ENCODE results near the gene KIRREL3. TPM values are rescaled to one million over a fixed set of nuclear protein-coding genes. Genes with fewer than 3 reads are reported as not detected.
A peak's percentile ranks its signal among the peaks of the same experiment; 100 is the strongest.

KIRREL3 gene
- polyA plus RNA-seq, 3 donors: 2.1 to 2.6 (median 2.5) TPM

- no peak for DNase-seq (ENCODE audit: extremely low read depth in 1 of 11, low read depth in 9 of 11, low spot score in 4 of 11)
Measured at GRCh38 chr11:126547691-126548090, 452.9 kb downstream of the KIRREL3 start.

DNA sequence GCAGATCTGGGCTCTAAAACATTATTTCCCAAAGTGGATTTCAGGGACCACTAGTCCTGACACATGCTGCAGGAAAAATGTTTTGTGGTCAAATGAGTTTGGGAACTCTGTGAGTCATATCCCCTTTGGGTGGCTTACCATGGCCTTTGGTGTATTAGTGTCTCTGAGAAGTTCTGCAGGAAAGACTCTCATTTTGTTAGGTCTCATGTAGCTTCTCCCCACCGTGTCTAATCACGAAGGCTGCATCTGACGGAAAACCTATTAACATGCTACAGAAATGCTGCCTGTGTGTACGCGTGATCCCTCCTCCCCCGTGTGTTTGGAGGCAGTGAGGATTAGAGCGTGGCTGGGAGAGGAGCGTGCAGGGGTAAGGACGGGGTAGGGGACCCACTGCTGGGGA, 453.4 kb downstream of the KIRREL3 start:
- no peak for DNase-seq (ENCODE audit: extremely low read depth in 1 of 11, low read depth in 9 of 11, low spot score in 4 of 11)

GRCh38 chr11:126546694-126547093, 453.9 kb downstream of the KIRREL3 start:
- DNase-seq (ENCODE audit: extremely low read depth in 1 of 11, low read depth in 9 of 11, low spot score in 4 of 11): no peak

DNA sequence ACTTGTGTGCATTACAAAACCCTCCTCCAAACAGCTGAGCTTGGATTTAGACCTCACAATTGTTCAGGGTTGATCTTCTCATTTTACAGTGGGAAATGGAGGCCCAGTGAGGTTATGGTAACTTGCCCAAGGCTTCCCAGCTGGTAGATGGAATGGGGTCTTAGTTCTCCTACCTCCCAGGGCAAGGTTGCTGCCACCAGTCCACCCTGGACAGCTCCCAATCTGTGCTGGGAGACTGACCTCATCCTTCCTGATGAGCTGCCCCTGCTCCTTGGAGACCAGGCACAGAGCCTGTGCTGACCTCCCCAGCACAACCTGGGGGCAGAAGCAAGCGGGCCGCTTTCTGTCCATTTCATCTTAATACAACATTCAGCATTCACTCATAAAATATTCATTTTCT, 454.4 kb downstream of the KIRREL3 start:
- DNase-seq (ENCODE audit: extremely low read depth in 1 of 11, low read depth in 9 of 11, low spot score in 4 of 11): no peak

GRCh38 chr11:126545057-126545555, 455.5 kb downstream of the KIRREL3 start:
- DNase-seq (ENCODE audit: extremely low read depth in 1 of 11, low read depth in 9 of 11, low spot score in 4 of 11): no peak

- peak in 9 of 11 donors; percentile 9 to 52 (median 45) for DNase-seq (ENCODE audit: extremely low read depth in 1 of 11, low read depth in 9 of 11, low spot score in 4 of 11)
Measured at GRCh38 chr11:126544108-126545056, 456.2 kb downstream of the KIRREL3 start.

DNA sequence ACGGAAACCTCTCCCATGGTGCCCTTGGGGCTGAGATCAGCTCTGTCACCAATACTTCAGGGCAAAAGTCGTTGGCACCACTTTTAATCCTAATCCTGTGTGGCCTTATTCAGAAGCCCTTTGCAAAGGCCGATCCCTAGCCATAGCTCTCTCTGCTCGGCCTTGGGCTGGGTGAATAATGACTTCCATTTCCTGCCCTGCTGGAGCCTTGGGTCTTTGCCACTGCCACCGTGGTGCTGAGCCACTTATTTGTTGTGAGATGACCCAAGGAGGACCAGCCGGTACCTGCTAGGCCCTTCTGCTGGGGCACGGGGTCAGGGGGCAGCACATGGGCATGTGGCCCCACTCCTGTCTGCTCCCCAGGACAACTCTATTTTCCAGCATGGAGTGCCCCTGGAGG, 456.9 kb downstream of the KIRREL3 start:
- DNase-seq (ENCODE audit: extremely low read depth in 1 of 11, low read depth in 9 of 11, low spot score in 4 of 11): no peak

- no peak for DNase-seq (ENCODE audit: extremely low read depth in 1 of 11, low read depth in 9 of 11, low spot score in 4 of 11)
Measured at GRCh38 chr11:126542334-126543015, 458.1 kb downstream of the KIRREL3 start.

DNA sequence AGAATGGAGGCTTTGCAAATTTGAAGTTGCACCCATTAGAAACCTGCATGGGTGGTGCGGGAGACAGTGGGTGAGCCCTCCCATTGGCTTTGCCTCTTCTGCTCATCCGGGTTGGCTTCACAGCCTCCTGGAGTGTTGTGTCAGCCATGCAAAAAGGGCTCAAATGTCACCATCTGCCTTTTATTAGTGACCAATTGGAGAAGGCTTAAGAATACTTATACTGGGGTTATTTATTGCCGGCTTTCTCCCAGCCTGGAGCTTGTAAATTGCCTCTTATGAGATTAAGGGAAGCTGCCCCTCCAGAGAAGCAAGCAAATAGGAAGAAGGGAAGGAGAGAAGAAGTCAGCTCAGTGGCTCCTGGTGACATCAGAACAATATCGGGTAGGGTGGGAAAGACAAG, 462.5 kb downstream of the KIRREL3 start:
- DNase-seq (ENCODE audit: extremely low read depth in 1 of 11, low read depth in 9 of 11, low spot score in 4 of 11): no peak

- no peak for DNase-seq (ENCODE audit: extremely low read depth in 1 of 11, low read depth in 9 of 11, low spot score in 4 of 11)
Measured at GRCh38 chr11:126537492-126537891, 463.1 kb downstream of the KIRREL3 start.

DNA sequence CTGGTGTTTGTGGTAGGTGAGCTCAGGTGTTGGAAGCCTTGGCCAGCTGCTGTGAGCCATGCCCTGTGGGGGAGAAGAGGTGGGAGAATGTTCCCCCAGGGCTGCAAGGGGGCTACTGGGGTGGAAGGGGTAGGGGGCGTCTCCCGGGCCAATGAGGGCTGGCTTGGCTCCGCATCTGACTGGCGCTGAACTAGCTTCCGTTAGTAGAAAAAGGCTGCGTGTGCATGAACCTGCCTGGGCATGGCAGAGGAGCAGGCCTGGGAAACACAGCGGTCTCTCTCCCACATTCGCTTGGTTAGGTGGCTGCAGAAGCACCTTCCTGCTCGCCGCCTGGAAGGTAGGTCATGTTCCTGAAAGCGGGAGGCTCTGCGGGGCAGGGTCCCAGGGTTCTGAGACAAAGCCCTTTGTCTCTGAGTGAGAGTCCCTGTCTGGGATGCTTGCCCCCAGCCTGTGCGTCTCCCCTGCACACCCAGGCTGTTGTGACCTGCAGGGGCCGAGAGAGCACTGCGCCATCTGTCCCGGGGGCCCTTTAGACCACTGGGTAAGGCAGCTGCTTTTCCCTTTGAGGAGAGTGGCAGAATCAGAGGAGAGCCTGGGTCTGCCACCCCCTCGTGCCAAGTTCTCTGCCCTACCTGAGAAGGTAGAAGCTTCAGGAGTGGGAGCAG, 466.3 kb downstream of the KIRREL3 start:
- no peak for DNase-seq (ENCODE audit: extremely low read depth in 1 of 11, low read depth in 9 of 11, low spot score in 4 of 11)

GRCh38 chr11:126533560-126533959, 467.0 kb downstream of the KIRREL3 start:
- DNase-seq (ENCODE audit: extremely low read depth in 1 of 11, low read depth in 9 of 11, low spot score in 4 of 11): no peak

GRCh38 chr11:126530416-126530815, 470.2 kb downstream of the KIRREL3 start:
- DNase-seq (ENCODE audit: extremely low read depth in 1 of 11, low read depth in 9 of 11, low spot score in 4 of 11): no peak

DNA sequence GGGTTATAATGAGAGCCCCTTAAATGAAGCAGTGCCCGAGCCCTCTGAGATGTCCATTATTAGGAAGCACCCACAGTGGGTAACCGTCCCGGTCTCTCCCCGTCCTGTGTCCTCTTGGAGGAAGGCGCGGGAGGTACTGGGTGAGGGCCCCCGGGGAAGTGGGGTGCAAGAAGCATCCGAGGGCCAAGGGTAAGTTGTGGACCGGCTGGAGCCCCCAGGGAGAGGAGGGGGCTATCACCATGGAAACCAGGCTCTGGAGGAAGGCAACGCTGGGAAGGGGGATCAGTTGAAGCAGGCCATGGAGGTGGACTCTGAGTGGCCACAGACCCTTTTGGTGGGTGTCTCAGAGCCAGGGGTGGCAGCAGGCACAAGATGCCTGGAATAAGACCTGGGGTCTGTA, 471.5 kb downstream of the KIRREL3 start:
- no peak for DNase-seq (ENCODE audit: extremely low read depth in 1 of 11, low read depth in 9 of 11, low spot score in 4 of 11)

DNA sequence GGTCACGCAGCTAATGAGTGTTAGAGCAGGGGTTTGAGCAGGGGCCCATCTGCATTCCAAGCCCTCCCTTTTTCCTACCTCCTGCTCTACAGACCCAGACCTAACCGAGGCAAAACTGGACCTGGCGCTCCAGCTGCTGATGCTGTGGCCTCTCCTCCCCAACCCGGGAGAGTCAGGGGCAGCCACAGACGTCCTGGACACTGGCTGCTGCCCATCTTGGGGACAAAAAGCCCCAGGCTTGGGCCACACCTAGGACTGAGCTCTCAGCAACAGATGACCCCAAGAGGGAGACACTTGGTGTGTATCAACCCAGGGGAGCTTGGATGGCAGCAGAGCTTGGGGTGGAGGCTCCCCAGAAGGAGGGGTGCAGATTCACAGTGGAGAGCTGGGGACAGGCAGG, 472.5 kb downstream of the KIRREL3 start:
- no peak for DNase-seq (ENCODE audit: extremely low read depth in 1 of 11, low read depth in 9 of 11, low spot score in 4 of 11)

- DNase-seq (ENCODE audit: extremely low read depth in 1 of 11, low read depth in 9 of 11, low spot score in 4 of 11): no peak
Measured at GRCh38 chr11:126527651-126528050, 472.9 kb downstream of the KIRREL3 start.

DNA sequence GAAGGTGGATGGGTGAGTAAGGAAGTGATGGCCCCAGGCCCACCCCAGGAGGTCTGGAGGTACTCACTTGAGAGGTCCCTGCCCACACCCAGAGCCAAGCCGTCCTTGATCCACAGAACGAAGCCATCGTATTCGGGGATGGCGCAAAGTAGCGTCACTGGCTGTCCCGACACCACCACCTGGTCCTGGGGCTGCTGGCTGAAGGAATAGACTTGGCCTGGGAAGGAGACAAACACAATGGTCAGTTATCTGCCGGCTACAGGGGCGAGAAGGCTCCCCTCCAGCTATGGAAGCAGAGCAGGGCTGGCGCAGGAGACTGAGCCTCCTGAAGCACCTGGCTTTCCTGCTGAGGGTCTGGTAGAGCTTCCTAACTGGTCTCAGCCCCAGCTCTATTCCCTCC, 474.1 kb downstream of the KIRREL3 start:
- DNase-seq (ENCODE audit: extremely low read depth in 1 of 11, low read depth in 9 of 11, low spot score in 4 of 11): no peak

- DNase-seq (ENCODE audit: extremely low read depth in 1 of 11, low read depth in 9 of 11, low spot score in 4 of 11): no peak
Measured at GRCh38 chr11:126525702-126526101, 474.9 kb downstream of the KIRREL3 start.

DNA sequence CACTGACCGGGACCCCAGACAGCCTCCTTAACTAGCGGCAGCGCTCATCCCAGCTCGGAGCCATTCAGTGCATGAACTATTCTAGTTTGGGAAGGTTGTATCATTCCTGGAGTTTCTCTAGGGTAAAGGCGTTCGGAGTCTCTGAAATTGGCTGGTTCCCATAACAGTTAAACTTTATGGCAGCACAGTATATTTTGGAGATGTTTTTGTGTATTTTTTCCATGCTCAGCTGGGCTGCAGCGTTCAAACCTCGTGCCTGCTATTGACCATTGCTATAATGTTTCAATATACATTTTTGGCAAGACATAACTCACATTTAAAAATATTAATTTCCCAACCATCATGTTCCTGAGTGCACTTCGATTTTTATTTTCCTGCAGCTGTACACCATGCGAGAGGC, 475.4 kb downstream of the KIRREL3 start:
- DNase-seq (ENCODE audit: extremely low read depth in 1 of 11, low read depth in 9 of 11, low spot score in 4 of 11): no peak

Measured in renal cortex interstitium (tissue), 11 donors.